Measurements from ENCODE around the gene RNPEPL1. TPM values are rescaled to one million over a fixed set of nuclear protein-coding genes. Genes with fewer than 3 reads are reported as not detected.

The RNPEPL1 gene
- total and polyA plus RNA-seq, 10 of the 15 experiments (the other 5 are each of a cell fraction or from before 2014, with no cell fraction given): 0.24 to 49.5 (median 6.8) TPM

DNA sequence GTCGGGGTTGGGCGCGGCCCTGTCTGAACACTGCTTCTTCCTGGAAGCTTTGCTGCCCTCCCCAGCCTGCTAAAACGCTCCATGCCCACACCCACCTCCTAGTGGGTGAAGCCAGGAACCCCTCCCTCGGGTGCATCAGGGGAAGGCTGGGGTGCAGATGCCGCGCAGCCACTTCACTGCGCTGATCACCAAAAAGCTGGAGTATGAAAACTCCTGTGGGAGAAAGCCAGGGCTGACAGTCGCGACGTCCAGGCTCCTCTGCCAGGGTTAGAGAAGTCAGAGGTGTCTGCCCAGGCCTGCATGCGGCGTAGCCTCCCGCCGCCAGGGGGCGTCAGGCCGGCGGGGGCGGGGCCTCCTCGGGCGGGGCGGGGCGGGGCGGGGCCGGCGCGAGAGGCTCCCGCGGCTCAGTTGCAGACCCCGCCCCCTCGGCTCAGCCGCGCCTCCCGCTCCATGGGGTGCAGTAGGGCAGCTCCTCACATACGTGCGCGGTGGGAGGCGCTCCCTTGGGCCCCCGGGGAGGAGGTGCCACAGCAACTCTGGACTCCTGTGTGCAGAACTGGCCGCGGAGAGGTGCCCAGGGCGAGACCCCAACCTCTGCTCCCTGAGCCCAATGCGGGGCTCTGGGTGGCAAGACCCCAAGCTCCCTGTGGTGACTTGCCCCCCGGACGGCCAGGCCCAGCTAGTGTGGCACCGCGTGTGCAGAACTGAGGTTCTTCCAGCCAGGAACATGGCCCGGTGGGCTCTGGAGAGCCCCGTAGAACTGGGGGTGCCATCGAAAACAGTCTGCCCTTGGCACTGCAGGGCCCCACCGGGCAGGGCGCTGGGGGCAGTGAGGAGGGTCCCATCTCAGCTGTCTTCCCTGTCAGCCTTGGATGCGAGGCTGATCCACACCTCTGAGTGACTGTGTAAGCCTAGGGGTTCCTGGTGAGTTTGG lies 1.8 kb upstream of the RNPEPL1 start (continued):
- TF ChIP-seq TAF1 (IDR thresholded peaks at IDR 0.05; ENCODE audit: borderline replicate concordance, low read depth, low read length) (peak; percentile 35; the same call in 1 of the 2 replicates), HDAC6 (IDR thresholded peaks at IDR 0.05; ENCODE audit: unreplicated experiment) (no peak), SP1 (IDR thresholded peaks at IDR 0.05; ENCODE audit: low read depth, low read length) (peak; percentile 54), SIX5 (IDR thresholded peaks at IDR 0.05; ENCODE audit: low read depth, low read length, severe bottlenecking) (no peak), MEF2A (IDR thresholded peaks at IDR 0.05; ENCODE audit: insufficient read depth, low read depth, low read length) (no peak), SIN3A (IDR thresholded peaks at IDR 0.05; ENCODE audit: low read depth, low read length) (0 out of 2 replicates have a peak, but pooled peaks have one; percentile 39), NRF1 (conservative IDR thresholded peaks at IDR 0.05; ENCODE audit: low read depth, low read length) (no peak), BHLHE40 (IDR thresholded peaks at IDR 0.05; ENCODE audit: borderline replicate concordance in 1 of 2, low read depth in 2 of 2, low read length in 1 of 2) (peak in 1 of 2 experiments; percentile 61; a peak in 1 of 4 replicates), ASH2L (IDR thresholded peaks at IDR 0.05; ENCODE audit: borderline replicate concordance, low read depth) (no peak), IKZF2 (IDR thresholded peaks at IDR 0.05) (no peak), RUNX3 (IDR thresholded peaks at IDR 0.05; ENCODE audit: low read length) (no peak)
- TF ChIP-seq, protein P1, sequence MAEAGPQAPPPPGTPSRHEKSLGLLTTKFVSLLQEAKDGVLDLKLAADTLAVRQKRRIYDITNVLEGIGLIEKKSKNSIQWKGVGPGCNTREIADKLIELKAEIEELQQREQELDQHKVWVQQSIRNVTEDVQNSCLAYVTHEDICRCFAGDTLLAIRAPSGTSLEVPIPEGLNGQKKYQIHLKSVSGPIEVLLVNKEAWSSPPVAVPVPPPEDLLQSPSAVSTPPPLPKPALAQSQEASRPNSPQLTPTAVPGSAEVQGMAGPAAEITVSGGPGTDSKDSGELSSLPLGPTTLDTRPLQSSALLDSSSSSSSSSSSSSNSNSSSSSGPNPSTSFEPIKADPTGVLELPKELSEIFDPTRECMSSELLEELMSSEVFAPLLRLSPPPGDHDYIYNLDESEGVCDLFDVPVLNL (IDR thresholded peaks at IDR 0.05; ENCODE audit: low read depth, low read length): no peak
- TF ChIP-seq, protein P2, sequence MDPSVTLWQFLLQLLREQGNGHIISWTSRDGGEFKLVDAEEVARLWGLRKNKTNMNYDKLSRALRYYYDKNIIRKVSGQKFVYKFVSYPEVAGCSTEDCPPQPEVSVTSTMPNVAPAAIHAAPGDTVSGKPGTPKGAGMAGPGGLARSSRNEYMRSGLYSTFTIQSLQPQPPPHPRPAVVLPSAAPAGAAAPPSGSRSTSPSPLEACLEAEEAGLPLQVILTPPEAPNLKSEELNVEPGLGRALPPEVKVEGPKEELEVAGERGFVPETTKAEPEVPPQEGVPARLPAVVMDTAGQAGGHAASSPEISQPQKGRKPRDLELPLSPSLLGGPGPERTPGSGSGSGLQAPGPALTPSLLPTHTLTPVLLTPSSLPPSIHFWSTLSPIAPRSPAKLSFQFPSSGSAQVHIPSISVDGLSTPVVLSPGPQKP (IDR thresholded peaks at IDR 0.05; ENCODE audit: low read depth, low read length): no peak

All from GM12878 (cell line).